ENCODE results near the gene WASF2.

The WASF2 gene

GRCh38 chr1:27522432-27523336 is 32.7 kb upstream of the WASF2 start:
- peak; percentile 61 to 63 (median 61) for DNase-seq (ENCODE audit: low read depth in 2 of 3, low spot score in 1 of 3)

GRCh38 chr1:27521861-27522431 is 32.0 kb upstream of the WASF2 start:
- no peak for DNase-seq (ENCODE audit: low read depth in 2 of 3, low spot score in 1 of 3)

GRCh38 chr1:27521336-27521831 is 31.4 kb upstream of the WASF2 start:
- peak in 2 of 3 donors; percentile 32 to 40 for DNase-seq (ENCODE audit: low read depth in 2 of 3, low spot score in 1 of 3)

- no peak for DNase-seq (ENCODE audit: low read depth in 2 of 3, low spot score in 1 of 3)
These were observed 30.7 kb upstream of the WASF2 start for GRCh38 chr1:27520651-27521050.

- no peak for DNase-seq (ENCODE audit: low read depth in 2 of 3, low spot score in 1 of 3)
These were observed 29.6 kb upstream of the WASF2 start for GRCh38 chr1:27519331-27520258.

DNA sequence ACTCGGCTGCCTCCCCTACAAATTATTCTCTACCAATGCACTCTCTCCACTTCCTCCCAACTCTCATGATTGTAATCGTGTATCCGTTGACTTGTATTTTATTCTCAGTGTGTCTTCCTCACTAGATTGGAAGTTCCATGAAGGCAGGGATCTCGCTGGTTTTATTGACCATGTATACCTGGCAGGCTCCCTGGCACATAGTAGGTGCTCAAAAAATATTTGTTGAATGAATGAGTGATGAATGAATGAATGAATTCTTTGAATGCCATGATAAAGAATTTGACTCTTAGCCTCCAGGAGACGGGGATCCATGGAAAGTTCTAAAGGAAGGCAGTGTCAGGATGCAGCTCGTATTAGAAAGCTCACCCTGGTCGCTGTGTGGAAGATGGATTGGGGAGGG is 28.8 kb upstream of the WASF2 start:
- DNase-seq (ENCODE audit: low read depth in 2 of 3, low spot score in 1 of 3) = no peak

DNA sequence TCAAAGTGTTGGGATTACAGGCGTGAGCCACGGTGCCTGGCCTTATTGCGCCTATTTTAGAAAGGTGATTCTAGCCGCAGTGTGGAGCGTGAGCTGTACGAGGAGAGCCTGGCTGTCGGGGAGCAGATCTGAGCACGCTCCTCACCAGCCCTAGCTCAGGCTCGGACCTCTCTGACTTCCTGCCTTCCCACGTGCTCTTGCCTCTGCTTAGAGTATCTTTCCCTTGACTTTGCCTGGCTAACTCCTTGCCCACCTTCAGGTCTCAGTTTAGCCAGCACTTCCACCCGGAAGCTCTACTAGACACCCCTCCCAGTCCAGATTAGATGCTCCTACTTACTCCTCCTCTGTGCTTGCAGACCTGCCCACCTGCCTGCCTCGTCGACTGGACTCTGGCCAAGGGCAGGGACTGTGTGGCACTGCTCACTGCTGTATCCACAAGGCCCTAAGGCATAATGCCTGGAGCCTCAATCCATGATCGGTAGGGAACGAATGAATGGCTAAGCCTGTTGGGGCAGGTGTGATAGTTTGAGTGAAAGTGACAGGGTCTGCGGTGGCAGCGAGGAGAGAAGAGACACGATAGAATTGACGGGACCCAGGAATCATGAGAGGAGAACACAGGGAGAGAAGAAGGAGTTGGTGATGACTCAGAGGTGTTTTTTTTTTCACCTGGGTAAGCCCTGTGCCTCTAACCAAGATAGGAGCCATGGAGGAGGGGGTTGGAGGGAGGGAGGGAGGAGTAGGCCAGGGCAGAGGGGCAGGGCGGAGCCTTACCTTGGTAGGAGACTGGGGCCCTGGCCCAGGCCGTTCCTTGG is 28.1 kb upstream of the WASF2 start:
- no peak for DNase-seq (ENCODE audit: low read depth in 2 of 3, low spot score in 1 of 3)

GRCh38 chr1:27517301-27517700 is 27.3 kb upstream of the WASF2 start:
- no peak for DNase-seq (ENCODE audit: low read depth in 2 of 3, low spot score in 1 of 3)

DNA sequence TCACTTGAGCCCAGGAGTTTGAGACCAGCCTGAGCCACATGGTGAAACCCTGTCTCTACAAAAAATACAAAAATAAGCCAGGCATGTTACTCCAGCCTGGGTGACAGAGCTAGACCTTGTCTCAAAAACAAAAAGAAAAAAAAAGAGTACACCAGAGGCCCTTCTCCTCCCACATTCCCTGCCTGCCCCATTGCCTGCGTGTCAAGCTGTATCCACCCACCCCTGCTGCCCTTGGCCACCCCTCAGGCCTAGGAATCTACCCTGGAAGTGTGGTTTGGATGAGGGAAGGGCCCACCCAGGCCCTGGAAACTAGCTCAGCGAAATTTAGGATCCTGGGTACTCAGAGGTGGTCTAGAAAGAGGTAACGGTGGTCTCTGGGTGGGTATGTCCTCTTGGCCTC is 25.7 kb upstream of the WASF2 start:
- no peak for DNase-seq (ENCODE audit: low read depth in 2 of 3, low spot score in 1 of 3)

- DNase-seq (ENCODE audit: low read depth in 2 of 3, low spot score in 1 of 3) = no peak
These were observed 24.0 kb upstream of the WASF2 start for GRCh38 chr1:27513958-27514357.

DNA sequence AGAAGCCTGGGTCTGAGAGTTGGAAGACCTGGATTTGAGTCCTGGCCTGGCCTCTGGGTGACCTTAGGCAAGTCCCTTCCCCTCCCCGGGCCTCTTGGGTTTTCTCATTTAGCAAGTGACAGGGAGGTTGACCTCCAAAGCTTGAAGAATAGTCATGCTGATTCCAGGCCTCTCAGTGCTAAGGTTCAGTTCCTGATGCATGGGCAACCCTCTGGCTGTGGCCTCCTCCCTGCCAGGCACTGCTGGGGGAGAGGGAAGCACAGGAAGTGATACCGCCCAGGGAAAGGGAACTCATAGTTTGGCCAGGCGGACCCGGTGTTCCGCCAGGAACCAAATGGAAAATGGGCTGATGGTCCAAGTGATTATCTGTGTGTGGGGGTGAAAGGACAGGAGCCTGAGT is 23.6 kb upstream of the WASF2 start:
- no peak for DNase-seq (ENCODE audit: low read depth in 2 of 3, low spot score in 1 of 3)

GRCh38 chr1:27509127-27510080 is 19.4 kb upstream of the WASF2 start:
- no peak for DNase-seq (ENCODE audit: low read depth in 2 of 3, low spot score in 1 of 3)

DNA sequence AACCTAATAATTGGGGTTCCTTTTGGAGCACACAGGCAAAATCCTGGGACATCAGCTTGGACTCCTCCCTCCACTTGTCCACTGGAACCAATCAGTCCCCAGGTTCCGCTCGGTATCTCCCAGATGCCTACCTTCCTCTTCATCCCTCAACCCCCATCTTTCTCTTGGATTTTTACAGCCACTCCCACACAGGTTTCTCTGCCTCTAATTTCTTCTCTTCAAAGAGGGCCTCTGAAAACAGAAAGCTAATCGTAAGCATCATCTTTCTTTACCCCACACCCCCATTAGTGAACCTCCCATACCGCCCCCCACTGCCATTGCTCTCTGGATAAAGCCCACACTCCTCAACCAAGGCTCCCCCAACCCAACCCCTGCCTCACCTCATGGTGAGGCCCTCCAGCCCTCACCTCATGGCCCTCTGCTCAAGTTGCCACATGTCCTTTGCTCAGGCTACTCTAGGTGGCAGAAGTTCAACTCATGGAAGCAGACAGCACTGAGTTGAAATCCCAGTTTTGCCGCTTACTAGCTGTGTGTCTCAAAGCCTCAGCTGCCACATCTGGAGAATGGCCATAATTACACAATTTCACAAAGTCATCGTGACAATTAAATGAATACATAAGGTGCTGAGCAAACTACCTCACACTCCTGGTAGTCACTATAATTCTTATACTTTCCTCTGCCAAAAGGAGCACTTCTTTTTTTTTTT is 18.1 kb upstream of the WASF2 start:
- DNase-seq (ENCODE audit: low read depth in 2 of 3, low spot score in 1 of 3) = no peak

GRCh38 chr1:27506703-27507102 is 16.7 kb upstream of the WASF2 start:
- DNase-seq (ENCODE audit: low read depth in 2 of 3, low spot score in 1 of 3) = no peak

GRCh38 chr1:27505420-27505680 is 15.4 kb upstream of the WASF2 start:
- DNase-seq (ENCODE audit: low read depth in 2 of 3, low spot score in 1 of 3) = no peak

- no peak for DNase-seq (ENCODE audit: low read depth in 2 of 3, low spot score in 1 of 3)
These were observed 14.8 kb upstream of the WASF2 start for GRCh38 chr1:27504588-27505419.

- no peak for DNase-seq (ENCODE audit: low read depth in 2 of 3, low spot score in 1 of 3)
These were observed 14.0 kb upstream of the WASF2 start for GRCh38 chr1:27503844-27504587.

- no peak for DNase-seq (ENCODE audit: low read depth in 2 of 3, low spot score in 1 of 3)
These were observed 13.1 kb upstream of the WASF2 start for GRCh38 chr1:27503033-27503432.
